ENCODE data around the gene HNRNPLL.

DNA sequence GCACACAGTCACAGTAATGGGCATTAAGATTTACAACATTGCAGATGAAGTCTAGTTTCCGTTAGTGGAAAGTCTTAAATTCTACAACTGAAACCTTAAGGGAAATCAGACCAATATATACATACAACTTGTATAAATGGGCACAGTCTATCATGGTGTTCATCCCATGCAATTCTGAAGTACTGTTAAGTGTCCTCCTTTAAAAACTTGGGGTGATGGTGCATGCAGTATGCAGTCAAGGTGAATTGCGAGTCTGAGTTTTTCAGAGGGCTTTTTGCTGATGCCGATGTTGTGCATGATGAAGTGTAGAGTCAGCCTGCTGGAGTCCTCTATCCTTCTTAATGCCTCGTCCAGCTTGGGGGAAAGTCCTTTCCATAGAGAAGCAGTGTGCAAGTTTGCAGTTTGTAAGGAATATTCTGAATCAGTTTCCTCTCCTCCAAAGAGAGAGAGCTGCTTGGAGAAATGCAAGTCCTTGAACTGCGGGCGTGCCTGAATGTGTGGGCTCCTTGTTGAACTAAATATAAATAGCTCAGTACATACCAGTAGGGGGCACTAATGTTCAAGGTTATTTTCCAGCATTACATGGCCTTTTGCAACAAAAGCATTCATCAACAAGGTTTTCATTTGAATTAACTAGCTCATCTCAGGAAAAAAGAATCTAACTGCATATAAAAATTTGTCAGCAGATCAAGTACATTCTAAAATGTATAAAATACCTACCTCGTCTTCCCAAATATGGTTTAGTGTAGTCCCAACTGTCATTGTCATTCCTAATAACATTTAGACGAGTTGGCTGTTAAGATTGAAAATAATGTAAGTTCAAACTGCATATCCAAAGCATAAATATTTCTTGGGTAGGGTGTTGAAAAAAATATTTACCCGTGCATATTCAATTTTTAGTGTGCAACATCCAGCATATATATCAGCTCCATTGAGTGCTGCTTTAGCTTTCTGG, 21.3 kb downstream of the HNRNPLL start:
- no peak for TF ChIP-seq EZH2 (IDR thresholded peaks at IDR 0.05; ENCODE audit: insufficient read depth, low read length)
- TF ChIP-seq, protein P1, sequence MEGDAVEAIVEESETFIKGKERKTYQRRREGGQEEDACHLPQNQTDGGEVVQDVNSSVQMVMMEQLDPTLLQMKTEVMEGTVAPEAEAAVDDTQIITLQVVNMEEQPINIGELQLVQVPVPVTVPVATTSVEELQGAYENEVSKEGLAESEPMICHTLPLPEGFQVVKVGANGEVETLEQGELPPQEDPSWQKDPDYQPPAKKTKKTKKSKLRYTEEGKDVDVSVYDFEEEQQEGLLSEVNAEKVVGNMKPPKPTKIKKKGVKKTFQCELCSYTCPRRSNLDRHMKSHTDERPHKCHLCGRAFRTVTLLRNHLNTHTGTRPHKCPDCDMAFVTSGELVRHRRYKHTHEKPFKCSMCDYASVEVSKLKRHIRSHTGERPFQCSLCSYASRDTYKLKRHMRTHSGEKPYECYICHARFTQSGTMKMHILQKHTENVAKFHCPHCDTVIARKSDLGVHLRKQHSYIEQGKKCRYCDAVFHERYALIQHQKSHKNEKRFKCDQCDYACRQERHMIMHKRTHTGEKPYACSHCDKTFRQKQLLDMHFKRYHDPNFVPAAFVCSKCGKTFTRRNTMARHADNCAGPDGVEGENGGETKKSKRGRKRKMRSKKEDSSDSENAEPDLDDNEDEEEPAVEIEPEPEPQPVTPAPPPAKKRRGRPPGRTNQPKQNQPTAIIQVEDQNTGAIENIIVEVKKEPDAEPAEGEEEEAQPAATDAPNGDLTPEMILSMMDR (IDR thresholded peaks at IDR 0.05; ENCODE audit: insufficient read depth, low read depth, low read length) = peak; percentile 69

All from astrocyte (in vitro differentiated cells and primary cell).